Activated T-helper 1 cell treated with Interleukin-2 at 50 U/mL for 16 hours (primary cell): Measurements from ENCODE around the gene FBLN1.
"Not testable (repeated sequence)": the region's sequence is repeated elsewhere in the genome, so short reads cannot be mapped to it uniquely, and the experiment has no call there.

Source experiments
- DNase-seq: peaks from one replicate; pipeline ENCODE4 v3.0.0-alpha.2; 2020; ENCODE audit warnings: low read depth

Gene FBLN1

GRCh38 chr22:45528046-45528445 lies 25.4 kb downstream of the FBLN1 start:
- no peak for DNase-seq

GRCh38 chr22:45529105-45529504 lies 26.4 kb downstream of the FBLN1 start:
- DNase-seq, result no peak

- no peak for DNase-seq
Observed at GRCh38 chr22:45529971-45530575, 27.4 kb downstream of the FBLN1 start.

- no peak for DNase-seq
Observed at GRCh38 chr22:45531441-45532234, 29.0 kb downstream of the FBLN1 start.

- no peak for DNase-seq
Observed at GRCh38 chr22:45532235-45532631, 29.6 kb downstream of the FBLN1 start.

GRCh38 chr22:45533703-45534102 lies 31.0 kb downstream of the FBLN1 start:
- DNase-seq, result no peak

GRCh38 chr22:45534339-45535192 lies 31.9 kb downstream of the FBLN1 start:
- no peak for DNase-seq

- no peak for DNase-seq
Observed at GRCh38 chr22:45535290-45535689, 32.6 kb downstream of the FBLN1 start.

- DNase-seq, result not testable (repeated sequence)
Observed at GRCh38 chr22:45535835-45536234, 33.2 kb downstream of the FBLN1 start.

- no peak for DNase-seq
Observed at GRCh38 chr22:45537734-45538181, 35.1 kb downstream of the FBLN1 start.

GRCh38 chr22:45538281-45538680 lies 35.6 kb downstream of the FBLN1 start:
- no peak for DNase-seq

- no peak for DNase-seq
Observed at GRCh38 chr22:45540122-45540521, 37.4 kb downstream of the FBLN1 start.

- DNase-seq, result no peak
Observed at GRCh38 chr22:45541382-45541979, 38.8 kb downstream of the FBLN1 start.

GRCh38 chr22:45542001-45542520 lies 39.4 kb downstream of the FBLN1 start:
- DNase-seq, result no peak

- DNase-seq, result not testable (repeated sequence)
Observed at GRCh38 chr22:45542736-45543135, 40.1 kb downstream of the FBLN1 start.

- no peak for DNase-seq
Observed at GRCh38 chr22:45543243-45543642, 40.6 kb downstream of the FBLN1 start.

GRCh38 chr22:45544588-45545170 lies 42.0 kb downstream of the FBLN1 start:
- DNase-seq, result no peak

- no peak for DNase-seq
Observed at GRCh38 chr22:45546333-45547015, 43.8 kb downstream of the FBLN1 start.

- DNase-seq, result no peak
Observed at GRCh38 chr22:45547016-45547345, 44.3 kb downstream of the FBLN1 start.

GRCh38 chr22:45547731-45548130 lies 45.0 kb downstream of the FBLN1 start:
- no peak for DNase-seq

- no peak for DNase-seq
Observed at GRCh38 chr22:45548247-45548840, 45.7 kb downstream of the FBLN1 start.
